Measurements from ENCODE around the gene SPHKAP.
"Not testable (repeated sequence)": the region's sequence is repeated elsewhere in the genome, so short reads cannot be mapped to it uniquely, and the experiment has no call there.

The SPHKAP gene

DNA sequence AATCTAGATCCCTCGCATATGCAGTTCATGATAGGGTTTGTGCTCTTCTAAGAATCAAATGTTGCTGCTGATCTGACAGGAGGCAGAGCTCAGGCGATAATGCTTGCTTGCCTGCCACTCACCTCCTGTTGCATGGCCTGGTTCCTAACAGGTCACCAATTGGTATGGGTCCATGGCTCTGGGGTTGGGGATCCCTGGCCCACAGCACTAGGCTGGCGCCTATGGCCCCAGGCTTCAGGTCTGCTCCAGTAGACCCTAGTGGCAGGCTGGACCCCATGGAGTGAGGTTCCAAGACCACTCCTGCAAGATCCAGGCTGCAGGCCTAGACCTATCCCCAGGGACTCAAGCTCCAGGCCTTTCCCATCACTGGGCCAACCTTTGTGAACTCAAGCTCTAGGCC is 102.3 kb downstream of the SPHKAP start:
- no peak overlapping the region for H3K4me3 ChIP-seq (ENCODE audit: low read length)
- TF ChIP-seq, protein P1, sequence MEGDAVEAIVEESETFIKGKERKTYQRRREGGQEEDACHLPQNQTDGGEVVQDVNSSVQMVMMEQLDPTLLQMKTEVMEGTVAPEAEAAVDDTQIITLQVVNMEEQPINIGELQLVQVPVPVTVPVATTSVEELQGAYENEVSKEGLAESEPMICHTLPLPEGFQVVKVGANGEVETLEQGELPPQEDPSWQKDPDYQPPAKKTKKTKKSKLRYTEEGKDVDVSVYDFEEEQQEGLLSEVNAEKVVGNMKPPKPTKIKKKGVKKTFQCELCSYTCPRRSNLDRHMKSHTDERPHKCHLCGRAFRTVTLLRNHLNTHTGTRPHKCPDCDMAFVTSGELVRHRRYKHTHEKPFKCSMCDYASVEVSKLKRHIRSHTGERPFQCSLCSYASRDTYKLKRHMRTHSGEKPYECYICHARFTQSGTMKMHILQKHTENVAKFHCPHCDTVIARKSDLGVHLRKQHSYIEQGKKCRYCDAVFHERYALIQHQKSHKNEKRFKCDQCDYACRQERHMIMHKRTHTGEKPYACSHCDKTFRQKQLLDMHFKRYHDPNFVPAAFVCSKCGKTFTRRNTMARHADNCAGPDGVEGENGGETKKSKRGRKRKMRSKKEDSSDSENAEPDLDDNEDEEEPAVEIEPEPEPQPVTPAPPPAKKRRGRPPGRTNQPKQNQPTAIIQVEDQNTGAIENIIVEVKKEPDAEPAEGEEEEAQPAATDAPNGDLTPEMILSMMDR (conservative IDR thresholded peaks at IDR 0.05; ENCODE audit: low read depth, low read length) = no peak
- DNase-seq (ENCODE audit: low read depth) = no peak

DNA sequence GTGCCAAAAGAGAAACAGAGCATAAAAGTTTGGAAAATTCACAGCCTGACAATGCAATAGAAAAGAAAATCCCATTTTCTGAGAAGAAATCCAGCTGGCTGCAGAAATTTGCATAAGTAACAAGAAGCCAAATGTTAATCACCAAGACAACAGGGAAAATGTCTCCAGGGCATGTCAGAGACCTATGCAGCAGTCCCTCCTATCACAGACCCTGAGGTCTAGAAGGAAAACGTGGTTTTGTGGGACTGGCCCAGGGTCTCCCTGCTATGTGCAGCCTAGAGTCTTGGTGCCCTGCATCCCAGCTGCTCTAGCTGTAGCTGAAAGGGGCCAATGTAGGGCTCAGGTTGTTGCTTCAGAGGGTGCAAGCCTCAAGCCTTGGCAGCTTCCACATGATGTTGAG is 104.8 kb downstream of the SPHKAP start:
- DNase-seq (ENCODE audit: low read depth); H3K4me3 ChIP-seq (ENCODE audit: low read length): not testable (repeated sequence)

DNA sequence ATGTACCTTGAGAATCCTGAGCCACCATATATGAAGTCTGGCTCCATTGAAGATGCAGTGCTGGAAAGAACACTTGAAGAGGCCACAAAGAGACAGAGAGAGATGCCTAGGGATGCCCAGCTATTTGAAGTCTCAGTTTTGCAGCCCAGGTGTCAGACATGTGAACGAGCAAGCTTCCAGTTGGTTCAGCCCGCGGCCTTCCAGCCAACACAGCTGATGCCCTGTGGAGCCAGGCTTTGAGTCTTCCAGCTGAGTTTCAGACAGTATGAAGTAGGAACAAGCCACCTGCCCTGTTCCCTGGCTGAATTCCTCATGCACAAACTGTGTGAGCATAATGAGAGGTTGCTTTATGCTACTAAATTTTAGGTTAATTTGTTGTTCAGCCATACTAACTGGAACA is 108.8 kb downstream of the SPHKAP start:
- TF ChIP-seq, protein P1 (conservative IDR thresholded peaks at IDR 0.05; ENCODE audit: low read depth, low read length) = no peak
- no peak overlapping the region for H3K4me3 ChIP-seq (ENCODE audit: low read length)
- DNase-seq (ENCODE audit: low read depth) = no peak

DNA sequence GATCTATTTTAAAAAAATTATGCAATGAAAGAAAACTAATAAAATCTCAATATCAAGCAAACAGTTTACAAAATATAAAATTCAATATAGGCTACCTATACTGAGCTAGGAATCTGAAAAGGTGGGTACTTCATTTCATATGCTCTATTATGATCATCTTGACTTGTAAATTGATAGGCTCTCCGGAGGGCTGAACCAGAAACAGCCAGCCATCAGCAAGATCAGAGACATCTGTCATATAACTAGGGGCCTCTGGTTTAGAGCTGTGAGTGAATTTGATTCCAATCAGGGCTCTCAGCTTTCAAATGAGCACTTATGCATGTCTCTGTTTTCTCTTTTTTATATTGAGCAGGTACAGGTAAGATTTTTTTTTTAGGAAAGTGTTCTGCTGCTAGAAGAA is 114.2 kb downstream of the SPHKAP start:
- H3K4me3 ChIP-seq (ENCODE audit: low read length) = no peak overlapping the region
- DNase-seq (ENCODE audit: low read depth) = no peak
- TF ChIP-seq, protein P1 (conservative IDR thresholded peaks at IDR 0.05; ENCODE audit: low read depth, low read length) = no peak

DNA sequence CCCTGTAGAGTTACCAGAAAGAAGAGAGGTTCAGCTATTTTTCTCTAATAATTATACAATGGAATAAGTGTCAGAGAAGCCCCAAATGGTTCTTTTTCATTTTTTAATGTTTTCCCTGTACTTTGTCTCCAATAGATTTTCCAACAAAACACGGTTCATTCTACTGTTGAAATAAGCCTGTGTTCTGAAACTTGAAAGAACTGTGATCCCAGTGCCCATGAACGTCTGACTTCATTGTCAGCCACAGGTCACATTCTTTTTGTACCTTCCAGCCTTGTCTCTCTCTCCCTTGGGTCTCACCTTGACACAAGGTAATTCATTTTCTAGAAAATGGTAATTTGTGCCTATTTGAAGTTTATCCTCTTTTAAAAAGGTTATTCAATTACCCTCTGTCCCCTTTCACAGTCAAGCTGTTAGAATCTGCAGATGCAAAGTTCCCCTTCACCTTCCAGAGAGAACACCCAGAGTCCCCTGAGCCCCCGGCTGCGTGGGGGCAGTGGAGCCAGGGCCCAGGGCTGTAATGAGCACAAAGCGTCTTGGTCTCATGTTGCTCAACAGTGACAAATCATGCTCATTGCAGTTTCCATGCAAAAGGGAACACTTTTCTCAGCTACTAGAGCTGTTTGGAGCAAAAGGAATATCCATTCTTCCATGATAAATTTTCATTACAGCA is 115.2 kb downstream of the SPHKAP start:
- DNase-seq (ENCODE audit: low read depth) = no peak

DNA sequence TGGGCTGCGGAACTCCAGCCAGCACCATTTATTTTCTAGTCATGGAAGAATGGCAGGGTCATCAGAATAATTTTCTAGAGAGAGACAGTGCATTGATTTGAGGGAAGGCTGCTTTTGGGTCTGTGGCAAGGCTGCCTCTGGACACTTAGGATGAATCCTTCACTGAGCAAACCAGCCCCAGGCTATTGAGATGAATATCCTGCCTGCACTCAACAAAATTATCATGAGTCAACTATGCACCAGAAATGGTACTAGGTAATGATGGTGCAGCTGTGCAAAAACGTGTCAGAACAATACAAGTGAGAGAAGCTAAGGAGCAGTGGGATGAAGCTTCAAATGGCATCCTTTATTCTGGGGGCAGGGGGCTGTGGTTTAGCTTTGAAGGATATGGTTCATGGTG is 115.8 kb downstream of the SPHKAP start:
- DNase-seq (ENCODE audit: low read depth) = no peak
- TF ChIP-seq, protein P1 (conservative IDR thresholded peaks at IDR 0.05; ENCODE audit: low read depth, low read length) = no peak
- H3K4me3 ChIP-seq (ENCODE audit: low read length) = no peak overlapping the region

More for the DNA sequence above, 115.2 kb downstream of the SPHKAP start:
- TF ChIP-seq, protein P1 (conservative IDR thresholded peaks at IDR 0.05; ENCODE audit: low read depth, low read length) = no peak
- H3K4me3 ChIP-seq (ENCODE audit: low read length) = no peak overlapping the region

DNA sequence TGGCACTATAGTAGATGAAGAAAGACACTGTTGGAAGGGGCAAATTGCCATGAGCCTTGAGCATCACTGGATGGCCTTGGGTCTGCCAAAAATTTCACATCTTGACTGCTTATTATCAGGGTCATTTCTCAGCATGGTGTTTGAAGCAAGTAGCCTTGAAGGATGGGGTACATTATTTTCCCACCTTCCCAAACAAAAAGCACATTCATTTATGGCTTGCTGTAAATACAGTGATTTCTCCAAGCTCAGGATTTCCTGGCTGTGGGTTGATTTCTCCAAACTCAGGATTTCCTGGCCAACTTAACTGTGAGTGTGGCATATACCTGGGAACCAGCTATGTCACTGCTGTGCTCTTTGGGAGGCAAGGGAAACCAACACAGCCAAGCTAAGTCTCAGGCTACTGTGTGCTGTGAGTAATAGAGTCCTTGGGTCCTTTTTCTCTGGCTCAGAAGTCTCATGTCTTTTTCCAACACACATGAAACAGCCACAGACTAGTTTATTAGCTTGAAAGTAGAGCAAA is 116.6 kb downstream of the SPHKAP start:
- TF ChIP-seq, protein P1 (conservative IDR thresholded peaks at IDR 0.05; ENCODE audit: low read depth, low read length) = no peak
- no peak for DNase-seq (ENCODE audit: low read depth)
- H3K4me3 ChIP-seq (ENCODE audit: low read length) = no peak overlapping the region
